Activated CD4-positive, alpha-beta T cell treated with anti-CD3 and anti-CD28 coated beads, Interleukin-2, amount 50 U/mL, for 4 hours (primary cell): ENCODE results near the gene TTYH1.
"Not testable (repeated sequence)": the region's sequence is repeated elsewhere in the genome, so short reads cannot be mapped to it uniquely, and the experiment has no call there.

Source experiments
- DNase-seq, 2 experiments: peaks; one replicate each; pipeline ENCODE4 v3.0.0-alpha.2; 2020

TTYH1 gene

DNA sequence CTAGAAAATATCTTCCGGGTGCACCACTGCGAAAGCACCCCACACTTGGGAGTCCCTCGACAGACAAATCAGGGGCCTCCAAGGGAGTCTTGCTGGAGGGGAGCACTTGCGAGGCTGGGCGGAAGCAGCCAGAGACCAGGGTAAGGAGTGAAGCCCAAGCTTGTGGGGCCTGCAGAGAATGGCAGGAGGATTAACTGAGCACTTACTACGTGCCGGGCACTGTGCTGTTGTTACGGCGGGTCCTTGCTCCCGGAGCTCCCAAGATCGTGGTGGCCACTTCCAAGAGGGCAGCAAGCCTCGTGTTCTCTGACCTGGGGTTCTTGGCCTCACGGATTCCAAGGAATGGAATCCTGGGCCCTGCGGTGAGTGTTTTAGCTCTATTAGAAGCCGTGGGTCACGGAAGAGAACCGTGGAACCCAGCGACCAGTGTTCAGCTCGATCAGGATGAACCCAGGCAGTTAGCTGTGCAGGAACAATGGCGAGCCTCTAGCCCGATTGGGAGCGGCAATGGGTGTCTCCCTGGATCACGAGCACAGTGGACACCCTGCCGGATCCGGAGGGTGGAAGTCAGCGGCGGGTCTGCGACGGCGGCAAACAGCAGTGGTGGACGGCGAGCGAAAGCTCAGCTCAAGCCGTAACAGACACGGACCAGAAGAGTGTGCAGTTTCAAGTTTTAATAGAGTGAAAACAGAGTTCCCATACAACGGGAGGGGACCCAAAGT, 9.6 kb downstream of the TTYH1 start:
- DNase-seq: no peak

DNA sequence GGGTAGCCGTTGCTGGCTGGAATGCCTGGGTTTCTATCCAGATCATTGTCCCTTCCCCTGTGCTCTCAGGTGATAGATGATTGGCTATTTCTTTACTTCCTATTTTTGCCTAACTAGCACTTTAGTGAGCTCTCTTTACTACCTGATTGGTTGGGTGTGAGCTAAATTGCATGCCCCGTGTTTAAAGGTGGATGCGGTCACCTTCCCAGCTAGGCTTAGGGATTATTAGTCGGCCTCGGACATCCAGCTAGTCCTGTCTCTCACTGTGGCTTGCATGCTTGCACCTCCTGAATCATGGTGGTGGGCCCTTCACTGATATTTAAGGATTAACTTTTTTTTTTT, 10.1 kb downstream of the TTYH1 start:
- no peak for DNase-seq

DNA sequence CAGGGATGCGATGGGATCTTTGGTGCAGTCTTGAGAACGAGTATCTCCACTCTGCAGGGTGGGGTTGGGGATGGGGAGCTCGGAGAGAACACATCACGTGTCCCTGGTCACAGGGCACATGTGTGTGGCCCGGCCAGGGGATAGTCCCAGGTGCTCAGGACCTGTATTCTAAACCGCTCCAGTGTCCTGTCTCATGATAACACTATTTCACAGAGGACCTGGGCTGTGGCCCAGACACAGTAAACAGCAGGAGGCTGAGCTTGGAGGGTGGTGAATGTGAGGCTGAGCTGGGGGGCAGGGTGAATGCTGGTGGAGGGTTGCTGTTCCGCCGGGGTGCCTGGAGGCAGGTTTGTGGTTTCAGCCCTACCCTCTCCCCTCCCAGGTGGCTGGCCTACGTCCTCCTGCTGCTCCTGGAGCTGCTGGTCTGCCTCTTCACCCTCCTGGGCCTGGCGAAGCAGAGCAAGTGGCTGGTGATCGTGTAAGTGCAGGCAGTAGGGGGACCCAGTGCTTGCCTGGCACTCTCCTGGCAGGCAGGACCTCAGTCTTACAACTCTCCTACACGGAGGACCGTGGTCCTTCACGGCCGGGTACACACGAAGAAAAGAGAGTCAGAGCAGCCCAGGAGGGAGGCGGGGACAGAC, 11.1 kb downstream of the TTYH1 start:
- DNase-seq: no peak

DNA sequence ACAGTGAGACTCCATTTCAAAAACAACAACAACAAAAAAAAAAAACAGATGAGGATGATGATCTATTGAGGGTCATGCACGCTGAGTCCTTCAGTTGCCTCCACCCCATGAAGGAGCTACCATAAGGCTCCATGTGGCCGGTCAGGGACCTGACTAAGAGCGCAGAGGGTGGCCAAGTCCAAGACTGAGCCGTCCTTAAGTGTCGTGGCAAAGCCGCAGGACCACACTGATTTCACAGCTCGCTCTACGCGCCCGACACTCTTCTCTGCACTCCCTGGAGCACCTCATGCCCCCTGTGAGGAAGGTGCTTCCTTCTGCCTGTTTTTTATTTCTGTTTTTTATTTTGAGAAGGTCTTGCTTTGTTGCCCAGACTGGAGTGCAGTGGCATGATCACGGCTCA, 12.3 kb downstream of the TTYH1 start:
- DNase-seq: no peak

DNA sequence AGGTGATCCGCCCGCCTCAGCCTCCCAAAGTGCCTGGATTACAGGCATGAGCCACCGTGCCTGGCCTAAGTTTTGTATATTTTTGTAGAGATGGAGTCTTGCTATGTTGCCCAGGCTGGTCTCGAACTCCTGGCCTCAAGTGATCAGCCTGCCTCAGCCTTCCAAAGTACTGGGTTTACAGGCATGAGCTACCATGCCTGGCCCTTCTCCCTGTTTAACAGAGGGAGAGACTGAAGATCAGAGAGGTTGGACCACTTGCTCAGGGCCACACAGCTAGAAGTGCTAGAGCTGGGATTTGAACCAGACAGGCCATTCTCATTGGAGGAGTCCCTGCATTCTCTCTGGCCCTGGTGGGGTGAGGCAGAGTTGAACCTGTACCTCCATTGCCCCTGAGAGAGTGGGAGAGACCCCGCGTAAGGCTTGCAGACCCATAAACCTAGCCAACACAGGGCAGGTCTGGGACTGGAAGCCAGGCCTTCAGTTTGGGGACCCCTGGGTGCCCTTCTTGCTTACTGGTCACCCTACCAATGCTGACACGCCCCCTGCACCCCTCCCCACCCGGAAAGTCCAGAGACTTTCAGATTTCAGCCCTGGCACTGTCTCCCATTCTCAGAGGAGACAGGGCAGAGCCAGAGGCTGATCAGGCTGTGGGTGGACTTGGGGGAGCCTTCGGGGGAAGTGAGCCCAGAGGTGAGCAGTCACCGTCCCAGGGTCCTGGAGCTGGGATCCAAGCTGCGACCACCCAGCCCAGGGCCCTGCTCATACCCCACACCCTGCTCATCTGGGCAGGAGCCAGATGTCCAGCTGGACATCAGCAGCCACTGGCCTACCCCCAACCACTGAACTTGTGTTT, 13.3 kb downstream of the TTYH1 start:
- DNase-seq: no peak

DNA sequence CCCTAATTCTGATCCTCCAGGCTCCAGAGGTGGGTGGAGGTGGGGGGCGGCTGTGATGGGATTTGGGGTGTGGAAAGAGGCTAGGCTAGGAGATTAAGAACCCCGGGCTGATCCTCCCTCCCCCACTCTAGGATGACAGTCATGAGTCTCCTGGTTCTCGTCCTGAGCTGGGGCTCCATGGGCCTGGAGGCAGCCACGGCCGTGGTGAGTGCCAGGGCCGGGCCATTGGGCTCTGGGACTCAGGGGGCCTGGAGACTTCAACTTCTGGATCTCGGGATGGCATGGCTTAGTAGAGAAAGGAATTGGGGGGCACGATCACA, 13.9 kb downstream of the TTYH1 start:
- DNase-seq: no peak

DNA sequence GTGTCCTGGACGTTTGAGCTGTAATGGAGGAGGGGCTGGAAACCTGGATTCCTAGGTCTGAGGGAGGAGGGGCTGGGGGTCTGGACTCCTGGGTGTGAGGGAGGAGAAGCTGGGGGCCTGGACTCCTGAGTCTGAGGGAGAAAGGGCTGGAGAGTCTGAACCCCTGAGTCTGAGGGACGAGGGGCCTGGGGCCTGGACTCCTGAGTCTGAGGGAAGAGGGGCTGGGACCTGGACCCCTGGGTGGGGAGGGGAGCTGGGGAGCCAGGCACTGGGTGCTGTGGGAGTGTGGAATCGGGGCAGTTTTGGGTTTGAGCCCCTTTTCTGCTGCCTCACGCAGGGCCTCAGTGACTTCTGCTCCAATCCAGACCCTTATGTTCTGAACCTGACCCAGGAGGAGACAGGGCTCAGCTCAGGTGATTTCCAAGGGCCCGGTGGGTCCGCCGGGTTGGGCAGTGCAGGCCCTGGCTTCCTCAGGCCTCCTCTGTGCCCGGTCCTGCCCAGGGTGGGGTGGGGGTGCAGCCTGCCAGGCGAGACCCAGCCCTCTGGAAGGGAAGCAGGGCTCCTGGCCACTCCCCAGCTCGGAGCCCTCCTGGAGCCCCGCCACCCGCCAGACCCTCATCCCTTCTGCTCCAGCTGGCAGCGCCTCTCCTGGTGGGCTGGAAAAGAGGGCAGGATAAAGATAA, 14.4 kb downstream of the TTYH1 start:
- DNase-seq: no peak

DNA sequence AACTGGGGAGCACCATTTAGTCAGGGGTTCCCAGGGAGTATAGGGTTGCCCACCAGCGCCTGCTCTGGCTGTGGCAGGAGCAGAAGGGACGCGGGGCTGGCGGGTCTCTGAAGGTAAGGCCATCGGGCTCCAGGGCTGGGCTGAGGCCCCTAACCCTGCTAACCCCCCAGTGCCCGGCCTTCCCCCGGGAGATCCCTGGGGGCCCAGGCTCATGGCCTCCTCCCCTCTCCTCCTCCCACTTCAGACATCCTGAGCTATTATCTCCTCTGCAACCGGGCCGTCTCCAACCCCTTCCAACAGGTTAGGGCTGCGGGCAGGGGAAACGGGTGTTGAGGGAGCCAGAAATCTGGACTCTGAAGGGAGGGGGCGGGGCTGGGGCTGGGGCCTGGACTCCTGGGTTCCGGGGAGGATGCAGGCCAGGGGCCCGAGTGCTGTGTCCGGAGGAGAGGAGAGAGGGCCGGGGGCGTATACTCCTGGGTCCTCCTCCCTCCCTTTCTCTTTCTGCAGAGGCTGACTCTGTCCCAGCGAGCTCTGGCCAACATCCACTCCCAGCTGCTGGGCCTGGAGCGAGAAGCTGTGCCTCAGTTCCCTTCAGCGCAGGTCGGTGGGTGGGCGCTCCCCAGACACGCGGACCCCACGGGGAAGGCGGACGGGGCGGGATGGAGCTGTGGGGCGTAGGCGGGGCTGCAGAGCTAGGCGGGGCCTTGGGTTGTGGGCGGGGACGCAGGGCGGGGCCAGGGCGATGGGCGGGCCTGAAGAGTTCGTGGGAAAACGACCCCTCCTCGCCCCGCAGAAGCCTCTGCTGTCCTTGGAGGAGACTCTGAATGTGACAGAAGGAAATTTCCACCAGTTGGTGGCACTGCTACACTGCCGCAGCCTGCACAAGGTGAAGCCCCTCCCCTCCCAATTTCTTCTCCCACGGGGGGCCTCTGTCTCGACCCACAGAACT, 15.3 kb downstream of the TTYH1 start:
- DNase-seq: peak; percentile 35 to 38

DNA sequence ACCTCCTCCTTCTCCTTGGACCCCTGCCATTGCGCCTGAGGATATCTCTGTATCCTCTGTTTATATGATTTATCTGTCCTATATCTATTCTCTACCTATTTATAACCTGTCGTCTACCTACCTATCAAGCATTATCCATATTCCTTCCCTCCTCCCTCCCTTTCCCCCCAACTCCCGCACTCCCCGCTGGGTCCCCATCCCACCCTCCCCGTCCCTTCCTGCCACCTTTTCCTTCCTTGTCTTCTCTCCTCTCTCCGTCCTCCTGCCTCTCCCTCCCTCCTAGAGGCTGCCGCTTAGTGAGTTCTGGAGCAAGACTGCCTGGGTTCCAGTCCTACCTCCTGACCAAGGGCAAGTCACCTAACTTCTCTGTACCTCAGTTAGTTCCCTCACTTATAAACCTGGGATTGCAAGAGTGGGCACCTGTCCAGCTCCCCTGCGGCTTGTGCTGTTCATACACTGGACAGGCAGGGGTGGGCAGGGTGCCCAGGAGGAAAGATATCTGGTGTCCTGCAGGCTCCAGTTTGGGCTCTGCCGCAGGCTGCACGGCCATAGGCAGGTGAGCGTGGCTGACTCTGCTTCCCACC, 16.1 kb downstream of the TTYH1 start:
- DNase-seq: no peak

DNA sequence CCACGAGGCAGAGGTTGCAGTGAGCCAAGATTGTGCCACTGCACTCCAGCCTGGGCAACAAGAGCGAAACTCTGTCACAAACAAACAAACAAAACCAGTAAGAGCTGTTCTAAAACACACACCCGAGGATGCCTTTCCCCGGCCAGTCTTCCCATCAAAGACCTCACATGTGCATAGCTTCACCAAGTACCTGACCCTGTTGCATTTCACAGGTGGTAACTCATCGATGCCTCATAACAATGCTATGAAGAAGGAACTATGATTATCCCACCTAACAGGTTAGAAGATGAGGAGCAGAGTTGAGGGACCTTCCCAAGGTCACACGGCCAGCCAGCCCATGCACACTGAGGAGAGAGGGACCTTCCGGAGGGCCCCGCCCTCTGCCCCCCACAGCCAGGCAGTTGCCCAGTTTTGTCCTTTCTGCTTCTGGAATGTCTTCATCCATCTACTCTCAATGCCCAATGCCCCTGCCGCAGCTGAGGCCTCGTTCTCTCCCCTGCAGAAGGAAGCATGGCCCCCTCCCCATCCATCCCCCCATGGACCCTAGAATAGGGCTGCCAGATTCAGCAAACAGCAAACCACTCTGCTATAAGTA, 17.0 kb downstream of the TTYH1 start:
- DNase-seq: no peak

DNA sequence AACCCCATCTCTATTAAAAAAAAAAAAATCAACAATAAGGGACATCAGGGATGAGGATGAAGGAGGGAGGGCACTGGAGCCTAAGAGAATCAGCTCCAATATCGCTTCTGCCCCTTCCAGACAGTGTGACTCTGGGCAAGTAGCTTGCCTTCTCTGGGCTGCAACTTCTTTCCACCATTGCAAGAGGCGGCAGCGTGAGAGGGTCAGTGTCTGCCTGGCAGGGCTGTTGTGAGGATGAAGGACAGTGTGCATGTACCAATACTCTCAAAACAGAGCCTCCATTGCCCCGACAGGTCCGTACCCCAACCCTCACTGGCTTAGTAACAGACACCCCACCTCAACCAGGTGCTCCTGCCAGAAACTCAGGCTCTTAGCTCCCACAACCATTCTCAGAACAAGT, 18.4 kb downstream of the TTYH1 start:
- DNase-seq: no peak

DNA sequence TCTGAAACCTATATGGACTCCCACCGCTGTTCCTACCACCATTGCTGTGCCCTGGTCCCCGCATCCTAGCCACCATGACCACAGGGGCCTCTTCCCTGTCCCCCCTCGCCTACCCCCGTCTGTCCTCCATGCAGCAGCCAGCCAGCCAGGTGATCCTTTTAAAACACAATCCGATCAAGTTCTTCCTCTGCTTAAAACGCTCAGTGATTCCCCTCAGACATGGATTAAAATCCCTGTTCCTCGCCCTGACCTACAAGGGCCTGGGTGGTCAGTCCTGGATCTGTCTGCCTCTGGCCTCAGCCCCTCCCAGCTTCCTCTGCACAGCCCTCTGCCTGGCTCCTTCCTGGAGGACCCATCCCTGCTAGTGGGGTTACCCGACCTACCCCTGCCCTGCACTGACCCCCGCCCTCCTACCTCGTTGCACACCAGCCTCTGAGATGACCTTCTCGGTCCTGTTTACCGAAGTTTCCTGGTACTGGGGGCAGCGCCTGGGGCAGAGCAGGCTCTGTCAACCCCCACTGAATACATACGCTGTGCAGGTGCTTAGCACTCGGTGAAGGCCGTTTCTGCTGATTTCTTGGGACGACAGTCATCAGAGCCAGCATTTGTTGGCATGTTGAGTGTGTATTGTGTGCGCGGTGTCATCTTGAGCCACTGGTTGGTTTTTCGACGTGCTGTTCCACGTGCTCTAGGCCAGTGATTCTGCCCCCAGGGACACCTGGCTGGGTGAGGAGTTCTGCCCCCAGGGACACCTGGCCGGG, 19.0 kb downstream of the TTYH1 start:
- DNase-seq: no peak

DNA sequence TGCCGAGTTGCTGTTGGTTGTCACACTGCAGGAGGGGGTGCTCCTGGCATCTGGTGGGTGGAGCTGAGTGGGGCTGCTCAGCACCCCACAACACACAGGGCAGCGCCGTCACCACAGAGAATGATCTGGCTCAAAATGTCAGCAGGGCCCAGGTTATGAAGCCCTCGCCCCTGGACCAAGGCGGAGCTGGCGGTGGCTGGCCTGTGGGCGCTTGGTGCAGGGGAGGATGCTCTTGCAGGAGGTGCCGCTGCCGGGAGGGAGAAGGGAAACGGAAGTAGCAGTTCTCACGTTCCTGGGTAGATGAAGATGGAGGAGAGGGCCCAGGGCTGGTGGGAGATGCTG, 19.6 kb downstream of the TTYH1 start:
- no peak for DNase-seq

DNA sequence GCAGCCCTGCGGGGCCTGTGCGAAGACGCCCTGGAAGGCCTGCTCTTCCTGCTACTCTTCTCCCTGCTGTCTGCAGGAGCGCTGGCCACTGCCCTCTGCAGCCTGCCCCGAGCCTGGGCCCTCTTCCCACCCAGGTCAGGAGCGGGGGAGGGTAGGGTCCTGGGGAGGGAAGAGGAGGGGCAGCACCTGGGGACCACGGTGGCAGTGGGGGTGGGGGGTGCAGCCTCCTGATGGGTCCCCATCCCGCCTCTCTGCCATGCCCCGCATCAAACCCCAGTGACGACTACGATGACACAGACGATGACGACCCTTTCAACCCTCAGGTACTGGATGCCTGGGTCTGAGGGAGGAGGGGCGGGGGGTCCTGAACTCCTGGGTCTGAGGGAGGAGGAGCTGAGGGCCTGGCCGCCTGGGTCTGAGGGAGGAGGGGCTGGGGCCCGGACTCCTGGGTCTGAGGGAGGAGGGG, 20.3 kb downstream of the TTYH1 start:
- DNase-seq: no peak

DNA sequence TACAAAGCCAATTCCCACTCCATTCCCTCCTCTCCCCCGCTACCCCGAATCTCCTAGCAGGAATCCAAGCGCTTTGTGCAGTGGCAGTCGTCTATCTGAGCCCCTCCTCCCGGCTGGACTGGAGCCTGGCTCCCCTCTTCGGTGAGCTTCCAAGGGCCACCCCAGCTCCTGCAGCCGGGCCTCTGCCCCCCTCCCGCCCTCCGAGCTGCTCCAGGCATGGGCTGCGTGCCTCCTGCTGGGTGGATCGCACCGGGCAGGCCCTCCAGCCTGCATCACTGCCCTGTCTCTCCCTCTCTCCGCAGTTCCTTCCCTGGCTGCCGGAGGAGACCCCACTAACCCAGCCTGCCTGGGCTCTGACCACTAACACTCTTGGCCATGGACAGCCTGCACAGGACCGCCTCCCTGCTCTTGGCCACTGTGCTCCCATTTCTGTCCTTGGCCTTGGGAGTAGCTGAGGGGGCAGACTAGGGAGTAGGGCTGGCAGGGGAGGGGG, 20.8 kb downstream of the TTYH1 start:
- no peak for DNase-seq

DNA sequence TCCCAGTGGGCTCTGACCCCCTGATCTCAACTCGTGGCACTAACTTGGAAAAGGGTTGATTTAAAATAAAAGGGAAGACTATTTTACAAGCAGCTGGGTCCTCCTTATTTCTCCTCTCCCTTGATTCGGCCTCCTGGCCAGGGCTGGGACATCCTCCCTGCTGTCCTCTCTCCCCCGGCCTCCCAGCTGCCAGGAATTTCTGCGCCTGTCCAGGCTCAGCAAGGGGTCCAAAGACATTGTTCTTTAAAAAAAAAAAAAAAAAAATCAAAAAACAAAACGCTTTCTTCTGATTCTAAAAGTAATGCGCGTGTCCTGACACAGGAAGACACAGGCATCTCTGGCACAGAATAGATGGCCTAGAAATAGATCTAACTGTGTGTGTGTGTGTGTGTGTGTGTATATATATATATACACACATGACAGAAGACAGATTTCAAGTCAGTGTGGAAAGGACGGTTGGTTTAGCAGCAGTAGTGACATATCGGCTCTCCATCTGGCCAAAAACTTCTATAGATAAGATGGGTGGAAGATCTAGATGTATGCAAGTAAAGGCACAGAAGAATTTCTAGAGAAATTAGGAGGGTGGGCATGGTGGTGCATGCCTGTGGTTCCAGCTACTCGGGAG, 21.5 kb downstream of the TTYH1 start:
- no peak for DNase-seq

DNA sequence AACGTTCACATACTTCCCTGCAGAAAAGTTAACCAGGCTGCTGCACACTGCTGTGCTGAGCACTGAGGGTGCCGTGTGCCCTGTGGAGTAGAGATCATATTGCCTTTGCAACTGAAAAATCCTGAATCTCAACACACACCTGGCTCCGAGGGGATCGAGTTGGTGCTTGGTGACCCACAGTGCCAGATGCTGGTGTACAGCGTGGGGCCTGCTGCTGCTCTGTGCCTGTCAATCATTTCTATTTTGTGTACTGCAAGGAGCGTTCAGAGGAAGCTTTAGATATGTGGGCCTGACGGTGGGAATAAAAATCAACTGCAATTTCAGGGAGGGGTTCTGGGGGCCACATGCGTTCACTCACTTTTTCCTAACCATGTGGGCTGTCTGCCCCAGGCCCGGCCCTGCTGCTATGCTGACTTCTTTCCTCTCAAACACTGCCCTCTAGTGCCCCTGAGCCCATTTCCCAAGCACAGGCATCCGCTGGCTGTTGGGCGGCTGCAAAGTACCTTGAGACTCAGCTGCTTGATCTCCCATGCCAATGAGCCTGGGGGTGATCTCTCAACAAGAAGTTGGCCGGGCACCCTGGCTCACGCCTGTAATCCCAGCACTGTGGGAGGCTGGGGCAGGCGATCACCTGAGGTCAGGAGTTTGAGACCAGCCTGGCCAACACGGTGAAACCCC, 24.0 kb downstream of the TTYH1 start:
- DNase-seq: peak; percentile 21

DNA sequence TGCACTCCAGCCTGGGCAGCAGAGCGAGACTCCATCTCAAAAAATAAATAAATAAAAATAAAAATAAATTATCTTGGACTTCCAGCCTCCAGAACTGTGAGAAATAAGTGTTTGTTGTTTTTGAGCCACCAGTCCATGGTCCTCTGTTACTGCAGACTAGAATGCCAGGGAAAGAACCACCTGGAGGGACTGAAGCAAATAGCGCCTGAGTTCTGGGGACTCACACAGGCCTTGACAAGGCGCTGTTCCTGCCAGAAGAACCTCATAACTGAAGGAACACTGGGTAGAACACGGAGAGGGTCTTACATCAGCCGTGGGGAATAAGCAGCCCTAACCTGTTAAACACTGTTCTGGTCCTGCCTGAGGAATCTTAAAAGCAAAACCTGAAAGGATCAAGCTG, 25.4 kb downstream of the TTYH1 start:
- DNase-seq: no peak

DNA sequence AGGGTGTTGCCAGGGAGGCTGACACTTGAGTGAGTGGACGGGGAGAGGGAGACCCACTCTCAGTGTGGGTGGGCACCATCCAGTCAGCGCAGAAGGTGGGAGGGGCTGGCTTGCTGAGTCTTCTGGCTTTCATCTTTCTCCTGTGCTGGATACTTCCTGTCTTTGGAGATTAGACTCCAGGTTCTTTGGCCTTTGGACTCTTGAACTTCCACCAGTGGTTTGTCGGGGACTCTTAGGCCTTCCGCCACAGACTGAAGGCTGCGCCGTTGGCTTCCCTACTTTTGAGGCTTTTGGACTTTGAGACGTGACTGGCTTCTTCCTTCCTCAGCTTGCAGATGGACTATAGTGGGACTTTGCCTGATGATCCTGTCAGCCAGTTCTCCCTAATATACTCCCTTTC, 29.5 kb downstream of the TTYH1 start:
- no peak for DNase-seq

DNA sequence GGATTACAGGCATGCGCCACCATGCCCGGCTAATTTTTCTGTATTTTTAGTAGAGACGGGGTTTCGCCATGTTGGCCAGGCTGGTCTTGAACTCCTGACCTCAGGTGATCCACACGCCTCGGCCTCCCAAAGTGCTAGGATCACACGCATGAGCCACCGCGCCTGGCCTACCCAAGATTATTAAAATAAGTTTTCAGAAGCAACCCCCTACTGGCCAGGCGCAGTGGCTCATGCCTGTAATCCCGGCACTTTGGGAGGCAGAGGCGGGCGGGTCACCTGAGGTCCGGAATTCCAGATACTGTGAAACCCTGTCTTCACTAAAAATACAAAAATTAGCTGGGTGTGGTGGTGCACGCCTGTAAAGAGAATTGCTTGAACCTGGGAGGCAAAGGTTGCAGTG, 31.1 kb downstream of the TTYH1 start:
- DNase-seq: not testable (repeated sequence)
